HepG2 (cell line): ENCODE results near the gene ADAMTSL3. TPM values are rescaled to one million over a fixed set of nuclear protein-coding genes. Genes with fewer than 3 reads are reported as not detected.

Source experiments
- ELF1 ChIP-seq: sonication (generic); formaldehyde crosslinking; IDR thresholded peaks from 2 replicates; pipeline ENCODE4 v1.4.0; 2020; ENCODE audit warnings: missing genetic modification reagents
- ESRRA ChIP-seq: sonication (generic); formaldehyde crosslinking; IDR thresholded peaks from 2 replicates; pipeline ENCODE4 v1.5.1; 2020; ENCODE audit warnings: mild to moderate bottlenecking, low read depth, missing genetic modification reagents
- GATA4 ChIP-seq: sonication (generic); IDR thresholded peaks from 2 replicates; pipeline ENCODE4 v1.6.1; 2016; ENCODE audit warnings: antibody characterized with exemption, low read depth, borderline replicate concordance
- PHF20 ChIP-seq: sonication (generic); formaldehyde crosslinking; IDR thresholded peaks from 2 replicates; pipeline ENCODE4 v1.5.0; 2020; ENCODE audit warnings: mild to moderate bottlenecking, missing genetic modification reagents
- ZBED4 ChIP-seq: sonication (generic); formaldehyde crosslinking; IDR thresholded peaks from 2 replicates; pipeline ENCODE4 v1.4.0; 2020; ENCODE audit warnings: missing genetic modification reagents, borderline replicate concordance
- ZFP36L2 ChIP-seq: sonication (generic); formaldehyde crosslinking; IDR thresholded peaks from 2 replicates; pipeline ENCODE4 v1.4.0; 2020; ENCODE audit warnings: missing genetic modification reagents
- polyA plus RNA-seq, 8 experiments: library from polyadenylated mRNA; depleted of rRNA in 3 of 8; stranded (reverse) in 7 of 8; unstranded in 1 of 8; fragments of >200 nt; fragmentation: Illumina TruSeq in 4 of 8; extraction: Trizol in 4 of 8; gene quantifications; 2 replicates each; pipeline versions ENCODE4 v1.2.1 to v1.2.3, GENCODE V29; 2011 to 2016; ENCODE audit warnings: low read depth in 4 of 8, missing spikeins in 1 of 8, mixed read lengths in 1 of 8; ENCODE audit not compliant: insufficient read depth in 1 of 8
- total RNA-seq, 5 experiments: library from RNA; depleted of rRNA; stranded (reverse); fragments of >200 nt; fragmentation: Illumina TruSeq; extraction: Trizol; gene quantifications; 2 replicates each; pipeline ENCODE4 v1.2.3, GENCODE V29; 2016; ENCODE audit warnings: low read depth in 1 of 5
- TF ChIP-seq, protein P1 (sequence below): IDR thresholded peaks from 2 replicates; pipeline ENCODE4 v1.6.1; 2018; ENCODE audit warnings: missing genetic modification reagents, mild to moderate bottlenecking, missing compliant biosample characterization

Gene ADAMTSL3
- total and polyA plus RNA-seq, 2 of the 13 experiments (the other 11 are each of a cell fraction or from before 2014, with no cell fraction given), result 0.04 to 0.09 TPM

GRCh38 chr15:83658430-83659416, 4.8 kb downstream of the ADAMTSL3 start (continued):
- no peak for TF ChIP-seq ELF1 (CRISPR knock-in tag)
- no peak for TF ChIP-seq GATA4
- no peak for TF ChIP-seq ZBED4 (CRISPR knock-in tag)
- TF ChIP-seq, protein P1, sequence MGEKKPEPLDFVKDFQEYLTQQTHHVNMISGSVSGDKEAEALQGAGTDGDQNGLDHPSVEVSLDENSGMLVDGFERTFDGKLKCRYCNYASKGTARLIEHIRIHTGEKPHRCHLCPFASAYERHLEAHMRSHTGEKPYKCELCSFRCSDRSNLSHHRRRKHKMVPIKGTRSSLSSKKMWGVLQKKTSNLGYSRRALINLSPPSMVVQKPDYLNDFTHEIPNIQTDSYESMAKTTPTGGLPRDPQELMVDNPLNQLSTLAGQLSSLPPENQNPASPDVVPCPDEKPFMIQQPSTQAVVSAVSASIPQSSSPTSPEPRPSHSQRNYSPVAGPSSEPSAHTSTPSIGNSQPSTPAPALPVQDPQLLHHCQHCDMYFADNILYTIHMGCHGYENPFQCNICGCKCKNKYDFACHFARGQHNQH, result no peak
- no peak for TF ChIP-seq ZFP36L2 (CRISPR knock-in tag)
- no peak for TF ChIP-seq PHF20 (CRISPR knock-in tag)
- TF ChIP-seq ESRRA, result no peak
